Neural cell (in vitro differentiated cells): ENCODE measurements around the gene CTBP2.

Source experiments
- MXI1 ChIP-seq: fragments of 450-650 bp; conservative IDR thresholded peaks from 2 replicates; pipeline ENCODE4 v1.6.1; 2014; ENCODE audit warnings: antibody characterized with exemption, mild to moderate bottlenecking; ENCODE audit not compliant: poor library complexity, severe bottlenecking
- POLR2AphosphoS5 ChIP-seq: IDR thresholded peaks from 2 replicates; pipeline ENCODE4 v1.6.1; 2012
- RAD21 ChIP-seq: fragments of 450-650 bp; conservative IDR thresholded peaks from 2 replicates; pipeline ENCODE4 v1.6.1; 2014; ENCODE audit warnings: antibody characterized with exemption, mild to moderate bottlenecking, moderate library complexity
- TAF1 ChIP-seq: IDR thresholded peaks from 2 replicates; pipeline ENCODE4 v1.6.1; 2012; ENCODE audit warnings: low read depth
- TF ChIP-seq, protein P1 (sequence below): fragments of 450-650 bp; IDR thresholded peaks from 2 replicates; pipeline ENCODE4 v1.5.1; 2014; ENCODE audit warnings: antibody characterized with exemption, mild to moderate bottlenecking, moderate library complexity; ENCODE audit not compliant: poor library complexity, severe bottlenecking

DNA sequence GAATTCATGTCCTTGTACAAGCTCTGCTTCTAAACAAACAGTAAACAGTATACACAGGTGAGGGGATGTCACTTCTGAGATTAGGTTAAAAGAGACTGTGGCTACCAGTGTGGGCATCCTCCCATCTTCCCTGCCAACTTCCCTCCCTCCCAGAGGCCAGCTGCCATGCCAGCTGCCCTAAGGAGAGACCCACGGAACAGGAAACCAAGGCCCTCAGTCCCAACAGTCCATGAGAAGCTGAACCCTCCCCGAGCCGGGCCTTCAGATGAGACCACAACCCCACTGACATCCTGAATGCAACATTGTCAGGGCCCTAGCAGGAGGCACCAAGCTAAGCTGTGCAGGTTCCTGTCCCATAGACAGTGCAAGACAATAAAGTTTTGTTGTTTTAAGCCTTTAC lies 106.1 kb downstream of the CTBP2 start:
- TF ChIP-seq, protein P1, sequence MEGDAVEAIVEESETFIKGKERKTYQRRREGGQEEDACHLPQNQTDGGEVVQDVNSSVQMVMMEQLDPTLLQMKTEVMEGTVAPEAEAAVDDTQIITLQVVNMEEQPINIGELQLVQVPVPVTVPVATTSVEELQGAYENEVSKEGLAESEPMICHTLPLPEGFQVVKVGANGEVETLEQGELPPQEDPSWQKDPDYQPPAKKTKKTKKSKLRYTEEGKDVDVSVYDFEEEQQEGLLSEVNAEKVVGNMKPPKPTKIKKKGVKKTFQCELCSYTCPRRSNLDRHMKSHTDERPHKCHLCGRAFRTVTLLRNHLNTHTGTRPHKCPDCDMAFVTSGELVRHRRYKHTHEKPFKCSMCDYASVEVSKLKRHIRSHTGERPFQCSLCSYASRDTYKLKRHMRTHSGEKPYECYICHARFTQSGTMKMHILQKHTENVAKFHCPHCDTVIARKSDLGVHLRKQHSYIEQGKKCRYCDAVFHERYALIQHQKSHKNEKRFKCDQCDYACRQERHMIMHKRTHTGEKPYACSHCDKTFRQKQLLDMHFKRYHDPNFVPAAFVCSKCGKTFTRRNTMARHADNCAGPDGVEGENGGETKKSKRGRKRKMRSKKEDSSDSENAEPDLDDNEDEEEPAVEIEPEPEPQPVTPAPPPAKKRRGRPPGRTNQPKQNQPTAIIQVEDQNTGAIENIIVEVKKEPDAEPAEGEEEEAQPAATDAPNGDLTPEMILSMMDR = no peak
- TF ChIP-seq POLR2AphosphoS5 = no peak
- no peak for TF ChIP-seq RAD21
- no peak for TF ChIP-seq TAF1
- TF ChIP-seq MXI1 = no peak
